HL-60 (cell line): ENCODE measurements around the gene KIF12.

Experiments
- DNase-seq, 2 experiments: peaks; one replicate each; pipeline ENCODE4 v3.0.0-alpha.2; 2010 to 2020; ENCODE audit warnings: low read depth in 1 of 2, low spot score in 1 of 2
- H3K27ac ChIP-seq: fragments of 250-450 bp; sonication (Bioruptor Pico); replicated peaks from 2 replicates; pipeline ENCODE4 v1.5.1; 2020; ENCODE audit warnings: mild to moderate bottlenecking, moderate library complexity
- H3K27me3 ChIP-seq: fragments of 250-450 bp; sonication (Bioruptor Pico); 2 replicates; pipeline ENCODE4 v1.5.1; 2021; ENCODE audit warnings: mild to moderate bottlenecking, moderate library complexity; ENCODE audit not compliant: insufficient read depth, poor library complexity, severe bottlenecking
- H3K4me3 ChIP-seq: replicated peaks from 2 replicates; pipeline ENCODE4 v1.5.1; 2011; ENCODE audit warnings: mild to moderate bottlenecking, control low read depth, low read length; ENCODE audit not compliant: insufficient read depth
- GABPA ChIP-seq: IDR thresholded peaks from 2 replicates; pipeline ENCODE4 v1.6.1; 2012; ENCODE audit warnings: low read depth
- POLR2AphosphoS5 ChIP-seq: IDR thresholded peaks from 2 replicates; pipeline ENCODE4 v1.6.1; 2012; ENCODE audit warnings: low read depth
- SPI1 ChIP-seq: IDR thresholded peaks from 2 replicates; pipeline ENCODE4 v1.6.1; 2012; ENCODE audit warnings: low read depth, mild to moderate bottlenecking, borderline replicate concordance
- TF ChIP-seq, protein P1 (sequence below): IDR thresholded peaks from 2 replicates; pipeline ENCODE4 v1.6.1; 2012; ENCODE audit warnings: low read depth; ENCODE audit not compliant: insufficient replicate concordance
- TF ChIP-seq, protein P2 (sequence below): IDR thresholded peaks from one replicate; pipeline ENCODE4 v1.5.1; 2011; ENCODE audit warnings: low read length, control low read depth, inconsistent platforms; ENCODE audit not compliant: insufficient read depth

Gene KIF12

GRCh38 chr9:114096866-114097612 lies 2.1 kb downstream of the KIF12 start:
- no peak overlapping the region for H3K27ac ChIP-seq
- no peak for DNase-seq
- peaks cover 13% of the 10 kb centered on the region for H3K27me3 ChIP-seq
- TF ChIP-seq GABPA, result no peak
- TF ChIP-seq, protein P1, sequence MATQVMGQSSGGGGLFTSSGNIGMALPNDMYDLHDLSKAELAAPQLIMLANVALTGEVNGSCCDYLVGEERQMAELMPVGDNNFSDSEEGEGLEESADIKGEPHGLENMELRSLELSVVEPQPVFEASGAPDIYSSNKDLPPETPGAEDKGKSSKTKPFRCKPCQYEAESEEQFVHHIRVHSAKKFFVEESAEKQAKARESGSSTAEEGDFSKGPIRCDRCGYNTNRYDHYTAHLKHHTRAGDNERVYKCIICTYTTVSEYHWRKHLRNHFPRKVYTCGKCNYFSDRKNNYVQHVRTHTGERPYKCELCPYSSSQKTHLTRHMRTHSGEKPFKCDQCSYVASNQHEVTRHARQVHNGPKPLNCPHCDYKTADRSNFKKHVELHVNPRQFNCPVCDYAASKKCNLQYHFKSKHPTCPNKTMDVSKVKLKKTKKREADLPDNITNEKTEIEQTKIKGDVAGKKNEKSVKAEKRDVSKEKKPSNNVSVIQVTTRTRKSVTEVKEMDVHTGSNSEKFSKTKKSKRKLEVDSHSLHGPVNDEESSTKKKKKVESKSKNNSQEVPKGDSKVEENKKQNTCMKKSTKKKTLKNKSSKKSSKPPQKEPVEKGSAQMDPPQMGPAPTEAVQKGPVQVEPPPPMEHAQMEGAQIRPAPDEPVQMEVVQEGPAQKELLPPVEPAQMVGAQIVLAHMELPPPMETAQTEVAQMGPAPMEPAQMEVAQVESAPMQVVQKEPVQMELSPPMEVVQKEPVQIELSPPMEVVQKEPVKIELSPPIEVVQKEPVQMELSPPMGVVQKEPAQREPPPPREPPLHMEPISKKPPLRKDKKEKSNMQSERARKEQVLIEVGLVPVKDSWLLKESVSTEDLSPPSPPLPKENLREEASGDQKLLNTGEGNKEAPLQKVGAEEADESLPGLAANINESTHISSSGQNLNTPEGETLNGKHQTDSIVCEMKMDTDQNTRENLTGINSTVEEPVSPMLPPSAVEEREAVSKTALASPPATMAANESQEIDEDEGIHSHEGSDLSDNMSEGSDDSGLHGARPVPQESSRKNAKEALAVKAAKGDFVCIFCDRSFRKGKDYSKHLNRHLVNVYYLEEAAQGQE, result no peak
- TF ChIP-seq SPI1, result no peak
- TF ChIP-seq POLR2AphosphoS5, result no peak
- TF ChIP-seq, protein P2, sequence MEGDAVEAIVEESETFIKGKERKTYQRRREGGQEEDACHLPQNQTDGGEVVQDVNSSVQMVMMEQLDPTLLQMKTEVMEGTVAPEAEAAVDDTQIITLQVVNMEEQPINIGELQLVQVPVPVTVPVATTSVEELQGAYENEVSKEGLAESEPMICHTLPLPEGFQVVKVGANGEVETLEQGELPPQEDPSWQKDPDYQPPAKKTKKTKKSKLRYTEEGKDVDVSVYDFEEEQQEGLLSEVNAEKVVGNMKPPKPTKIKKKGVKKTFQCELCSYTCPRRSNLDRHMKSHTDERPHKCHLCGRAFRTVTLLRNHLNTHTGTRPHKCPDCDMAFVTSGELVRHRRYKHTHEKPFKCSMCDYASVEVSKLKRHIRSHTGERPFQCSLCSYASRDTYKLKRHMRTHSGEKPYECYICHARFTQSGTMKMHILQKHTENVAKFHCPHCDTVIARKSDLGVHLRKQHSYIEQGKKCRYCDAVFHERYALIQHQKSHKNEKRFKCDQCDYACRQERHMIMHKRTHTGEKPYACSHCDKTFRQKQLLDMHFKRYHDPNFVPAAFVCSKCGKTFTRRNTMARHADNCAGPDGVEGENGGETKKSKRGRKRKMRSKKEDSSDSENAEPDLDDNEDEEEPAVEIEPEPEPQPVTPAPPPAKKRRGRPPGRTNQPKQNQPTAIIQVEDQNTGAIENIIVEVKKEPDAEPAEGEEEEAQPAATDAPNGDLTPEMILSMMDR, result no peak
- no peak overlapping the region for H3K4me3 ChIP-seq

DNA sequence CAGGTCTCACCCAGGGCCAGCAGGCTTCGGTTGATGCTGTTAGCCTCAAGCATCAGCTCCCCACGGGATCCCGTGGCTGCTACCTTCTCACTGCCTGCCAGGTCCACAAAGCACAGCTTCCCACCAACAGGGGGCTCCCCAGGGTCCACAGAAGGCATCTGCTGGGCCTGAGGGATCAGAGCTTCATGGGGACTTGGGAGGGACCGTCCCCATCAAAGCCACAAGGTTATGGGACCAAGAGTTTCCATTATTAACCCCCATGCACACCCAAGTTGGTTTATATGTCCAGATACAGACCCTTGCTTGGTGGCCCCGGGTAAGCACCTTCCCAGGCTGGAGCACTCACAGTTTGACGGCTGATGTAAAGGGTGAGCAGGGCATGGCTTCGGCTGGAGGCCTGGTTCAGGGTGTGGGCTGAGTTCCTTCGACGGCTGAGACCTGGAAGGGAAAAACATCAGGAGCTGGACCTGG lies 3.0 kb downstream of the KIF12 start:
- Histone ChIP-seq H3K27me3 (peaks cover 13% of the 10 kb centered on the region), H3K27ac (no peak overlapping the region), H3K4me3 (no peak overlapping the region)
- DNase-seq, result no peak
- TF ChIP-seq SPI1, result no peak
- no peak for TF ChIP-seq GABPA
- TF ChIP-seq, protein P2, result no peak
- TF ChIP-seq POLR2AphosphoS5, result no peak
- TF ChIP-seq, protein P1, result no peak

DNA sequence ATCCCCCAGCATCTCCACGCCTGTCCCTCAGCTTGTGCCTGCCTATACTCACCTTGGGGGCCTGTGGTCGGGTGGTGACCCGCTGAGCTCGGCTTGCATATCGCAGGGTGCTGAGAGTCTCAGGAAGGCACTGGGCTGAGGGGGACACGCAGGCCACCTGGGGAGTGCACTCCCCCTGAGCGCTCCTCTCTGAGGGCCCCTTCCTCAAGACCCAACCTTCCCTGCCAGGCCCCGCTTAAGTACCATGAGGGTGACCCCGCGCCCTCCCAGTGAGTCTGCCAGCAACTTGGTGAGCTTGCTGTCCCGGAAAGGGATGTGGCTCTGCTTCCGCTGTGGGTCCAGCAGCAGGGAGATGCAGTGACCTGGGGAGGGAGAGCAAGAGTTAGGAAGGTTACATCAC lies 4.1 kb downstream of the KIF12 start:
- peaks cover 8% of the 10 kb centered on the region for H3K27me3 ChIP-seq
- no peak for TF ChIP-seq SPI1
- TF ChIP-seq, protein P2, result no peak
- no peak for TF ChIP-seq GABPA
- TF ChIP-seq POLR2AphosphoS5, result no peak
- TF ChIP-seq, protein P1, result no peak
- H3K27ac ChIP-seq, result no peak overlapping the region
- no peak overlapping the region for H3K4me3 ChIP-seq
- no peak for DNase-seq
